Amniotic stem cell (primary cell): ENCODE data around the gene IL4R.
"Not testable (repeated sequence)": the region's sequence is repeated elsewhere in the genome, so short reads cannot be mapped to it uniquely, and the experiment has no call there.

Experiments
- DNase-seq: peaks from one replicate; lab custom pipeline; 2025; lab: John Stamatoyannopoulos, UW

Gene IL4R

DNA sequence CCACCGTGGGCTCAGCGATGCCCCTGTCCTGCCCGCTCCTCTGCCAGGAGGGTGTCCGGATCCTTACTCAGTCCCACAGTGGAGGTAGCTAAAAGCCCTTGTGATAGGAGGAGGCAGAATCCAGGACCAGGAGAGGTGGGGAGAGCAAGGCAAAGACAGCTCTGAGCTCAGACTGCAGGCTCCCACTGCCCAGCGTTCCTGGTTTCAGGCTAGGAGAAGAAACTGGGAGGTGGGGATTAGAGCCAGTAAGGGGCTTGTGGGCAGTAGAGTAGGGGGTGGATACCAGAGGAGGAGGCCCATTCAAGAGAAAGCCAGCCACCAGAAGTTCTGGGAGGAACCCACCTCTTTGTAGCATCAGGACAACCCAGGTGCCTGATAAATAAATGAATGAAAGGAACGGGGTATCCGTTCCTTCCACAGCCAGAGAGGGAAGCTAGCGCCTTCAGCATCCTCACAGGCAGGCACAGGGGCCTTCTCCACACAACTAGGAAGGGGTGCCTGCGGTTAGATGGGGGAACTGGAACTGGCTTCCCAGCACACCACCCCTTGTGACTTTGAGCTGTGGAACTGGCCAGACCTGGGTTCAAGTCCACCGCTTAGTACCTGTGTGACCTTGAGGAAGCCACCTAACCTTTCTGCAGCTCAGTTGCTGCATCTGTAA, 90.5 kb downstream of the IL4R start:
- DNase-seq: no peak

GRCh38 chr16:27405546-27406451, 92.0 kb downstream of the IL4R start:
- no peak for DNase-seq

DNA sequence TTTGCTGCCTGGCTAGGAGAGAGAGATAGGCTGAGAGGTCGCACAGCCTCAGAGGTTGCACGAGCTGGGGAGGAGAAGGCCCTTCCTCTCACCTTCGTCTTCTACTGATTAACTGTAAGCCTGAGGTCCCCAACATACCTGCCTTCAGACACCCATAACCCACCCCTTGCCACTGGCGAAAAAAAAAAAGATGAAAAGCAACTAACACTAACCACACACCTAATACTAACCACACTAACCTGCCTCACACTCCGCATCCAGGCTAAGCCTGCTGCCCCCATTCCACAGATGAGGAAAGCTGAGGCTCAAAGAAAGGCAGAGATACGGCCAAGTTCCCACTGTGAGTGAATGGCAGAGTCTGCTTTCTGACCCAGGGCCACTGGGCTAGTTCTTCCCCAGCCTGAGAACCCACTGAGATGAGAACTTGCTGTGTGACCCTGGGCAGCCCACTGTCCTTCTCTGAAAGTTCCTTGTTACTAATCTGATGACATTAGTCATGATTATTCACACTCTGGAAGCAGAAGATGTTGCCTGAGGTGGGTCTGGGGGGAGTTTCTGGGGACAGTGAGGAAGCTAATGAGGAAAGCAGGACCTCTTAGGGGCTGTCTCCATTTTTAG, 92.8 kb downstream of the IL4R start:
- DNase-seq: no peak

- DNase-seq: no peak
Measured at GRCh38 chr16:27407133-27407532, 93.4 kb downstream of the IL4R start.

- DNase-seq: no peak
Measured at GRCh38 chr16:27408012-27408601, 94.3 kb downstream of the IL4R start.

- DNase-seq: no peak
Measured at GRCh38 chr16:27408602-27409031, 94.8 kb downstream of the IL4R start.

DNA sequence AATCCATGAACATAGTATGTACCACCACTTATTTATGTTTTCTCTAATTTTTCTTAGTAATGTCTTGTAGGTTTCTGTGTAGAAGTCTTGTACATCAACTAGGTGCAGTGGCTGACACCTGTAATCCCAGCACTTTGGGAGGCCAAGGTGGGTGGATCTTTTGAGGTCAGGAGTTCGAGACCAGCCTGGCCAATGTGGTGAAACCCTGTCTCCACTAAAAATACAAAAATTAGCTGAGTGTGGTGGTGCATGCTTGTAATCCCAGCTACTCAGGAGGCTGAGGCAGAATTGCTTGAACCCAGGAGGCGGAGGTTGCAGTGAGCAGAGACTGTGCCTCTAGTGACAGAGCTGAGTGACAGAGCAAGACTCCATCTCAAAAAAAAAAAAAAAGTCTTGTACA, 96.2 kb downstream of the IL4R start:
- DNase-seq: not testable (repeated sequence)

DNA sequence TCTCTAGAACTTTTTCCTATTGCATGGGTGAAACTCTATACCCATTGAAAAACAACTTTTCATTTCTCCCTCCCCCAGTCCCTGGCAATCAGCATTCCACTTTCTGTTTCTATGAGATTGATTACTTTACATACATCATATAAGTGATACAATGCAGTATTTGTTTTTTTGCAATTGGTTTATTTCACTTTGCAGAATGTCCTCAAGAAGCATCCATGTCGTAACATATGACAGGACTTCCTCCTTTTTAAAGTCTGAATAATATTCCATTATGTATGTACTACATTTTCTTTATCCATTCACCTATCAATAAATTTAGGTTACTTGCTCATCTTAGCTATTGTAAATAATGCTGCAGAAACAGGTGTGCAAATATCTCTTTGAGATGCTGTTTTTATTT, 97.0 kb downstream of the IL4R start:
- DNase-seq: no peak

- no peak for DNase-seq
Measured at GRCh38 chr16:27413956-27414355, 100.2 kb downstream of the IL4R start.
